GOT3 (cell line): ENCODE data around the gene ZNF652.
"Not testable (repeated sequence)": the region's sequence is repeated elsewhere in the genome, so short reads cannot be mapped to it uniquely, and the experiment has no call there.

ENCODE experiments used
- DNase-seq: peaks from one replicate; lab custom pipeline; 2025; ENCODE audit warnings: mixed read lengths; lab: John Stamatoyannopoulos, UW

Gene ZNF652

GRCh38 chr17:49315551-49316257, 46.3 kb downstream of the ZNF652 start:
- DNase-seq: peak; percentile 35

GRCh38 chr17:49312722-49313121, 49.3 kb downstream of the ZNF652 start:
- no peak for DNase-seq

DNA sequence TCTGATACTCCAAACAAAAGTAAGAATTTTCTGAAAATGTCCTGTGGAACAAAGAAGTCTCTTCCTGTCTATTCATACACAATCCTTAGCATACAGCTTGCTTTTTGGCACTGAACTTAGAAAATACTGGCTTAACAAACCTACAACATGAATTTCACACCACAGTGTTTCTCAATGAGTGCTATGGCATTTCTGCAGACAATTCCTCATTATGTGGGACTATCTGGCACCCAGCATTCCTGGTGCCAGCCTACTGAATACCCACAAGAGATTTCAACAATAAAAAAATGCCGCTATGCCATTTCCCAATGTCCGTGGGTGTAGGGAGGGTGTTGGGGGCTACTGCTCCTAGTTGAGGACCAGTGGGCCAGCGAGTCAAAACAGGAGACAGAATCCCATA, 62.1 kb downstream of the ZNF652 start:
- DNase-seq: no peak

DNA sequence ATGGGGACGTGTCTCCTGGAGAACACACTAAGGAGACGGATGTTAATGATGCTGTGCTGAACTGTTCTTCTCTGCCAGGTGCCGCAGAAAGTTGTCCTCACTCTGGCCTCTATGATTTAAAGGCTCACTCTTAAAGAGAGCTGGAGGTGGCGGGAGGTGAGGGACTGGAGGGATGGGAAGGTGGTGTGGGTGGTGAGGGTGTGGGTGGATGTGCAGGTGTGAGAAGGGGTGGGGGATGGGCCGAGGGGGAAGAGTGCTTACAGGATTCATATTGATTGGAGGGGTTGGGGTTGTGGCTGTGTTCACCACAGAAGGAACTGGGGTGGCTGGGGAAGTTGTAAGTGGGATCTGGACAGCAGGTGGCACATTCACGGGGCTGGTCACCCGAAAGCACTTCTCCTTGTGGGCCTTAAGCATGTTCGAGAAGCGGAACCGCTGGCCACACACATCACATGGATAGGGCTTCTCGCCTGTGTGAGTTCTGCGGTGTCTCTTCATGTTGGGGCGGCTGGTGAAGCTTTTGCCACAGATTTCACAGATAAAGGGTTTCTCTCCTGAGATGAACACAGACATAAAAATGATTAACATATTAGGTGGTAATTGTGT, 63.6 kb downstream of the ZNF652 start:
- no peak for DNase-seq

DNA sequence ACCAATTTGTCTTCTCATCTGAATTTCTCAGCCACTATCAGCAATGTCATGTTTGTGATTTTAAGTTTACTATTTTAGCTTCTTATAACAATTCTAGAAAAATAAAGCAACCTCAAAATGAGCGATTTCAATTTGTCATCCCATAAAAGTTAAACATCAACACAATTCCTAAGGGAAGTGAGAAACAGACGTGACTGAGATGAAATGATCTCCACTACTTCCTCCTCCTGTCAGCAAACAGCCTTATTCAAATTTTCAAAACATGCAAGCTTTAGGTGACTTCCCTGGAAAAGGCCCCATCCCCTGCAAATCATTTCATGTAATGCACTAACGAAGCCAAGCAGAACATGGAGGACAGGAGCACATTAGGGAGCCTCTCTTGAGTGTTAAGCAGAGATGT, 64.9 kb downstream of the ZNF652 start:
- no peak for DNase-seq

- no peak for DNase-seq
These were observed 67.9 kb downstream of the ZNF652 start for GRCh38 chr17:49294122-49294521.

GRCh38 chr17:49292901-49293300, 69.1 kb downstream of the ZNF652 start:
- no peak for DNase-seq

GRCh38 chr17:49291929-49292328, 70.1 kb downstream of the ZNF652 start:
- DNase-seq: no peak

DNA sequence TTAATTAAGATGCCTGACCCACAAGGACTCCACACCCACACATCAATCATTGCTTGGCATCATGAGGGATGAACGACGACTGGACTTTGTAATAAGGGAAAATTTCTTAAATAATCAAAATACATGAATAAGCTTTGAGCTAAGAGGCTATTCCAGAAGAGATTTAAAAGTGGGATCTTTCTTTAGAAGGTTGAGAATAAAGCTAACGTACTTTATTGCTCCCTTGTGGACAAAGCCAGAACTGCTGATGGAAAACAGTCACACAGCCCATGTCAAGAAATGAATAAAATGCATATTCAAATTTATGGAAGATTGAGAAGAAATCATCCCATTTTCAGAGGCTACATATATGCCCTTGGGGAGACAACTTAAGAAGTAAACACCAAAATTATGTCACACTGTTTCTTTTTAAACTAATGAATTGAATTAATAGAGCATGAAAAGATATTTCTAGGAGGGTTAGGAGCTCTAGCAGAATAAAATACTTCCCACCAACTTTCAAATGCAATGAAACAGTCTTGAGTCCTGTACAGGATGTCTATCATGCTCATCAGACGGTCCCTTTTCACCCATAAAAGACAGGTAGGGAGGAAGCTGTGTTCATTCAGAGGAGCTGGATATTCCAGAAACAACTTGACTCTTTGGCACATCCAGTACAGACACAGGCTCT, 71.2 kb downstream of the ZNF652 start:
- no peak for DNase-seq

GRCh38 chr17:49288388-49288787, 73.7 kb downstream of the ZNF652 start:
- DNase-seq: no peak

- DNase-seq: no peak
These were observed 74.6 kb downstream of the ZNF652 start for GRCh38 chr17:49287481-49287880.

DNA sequence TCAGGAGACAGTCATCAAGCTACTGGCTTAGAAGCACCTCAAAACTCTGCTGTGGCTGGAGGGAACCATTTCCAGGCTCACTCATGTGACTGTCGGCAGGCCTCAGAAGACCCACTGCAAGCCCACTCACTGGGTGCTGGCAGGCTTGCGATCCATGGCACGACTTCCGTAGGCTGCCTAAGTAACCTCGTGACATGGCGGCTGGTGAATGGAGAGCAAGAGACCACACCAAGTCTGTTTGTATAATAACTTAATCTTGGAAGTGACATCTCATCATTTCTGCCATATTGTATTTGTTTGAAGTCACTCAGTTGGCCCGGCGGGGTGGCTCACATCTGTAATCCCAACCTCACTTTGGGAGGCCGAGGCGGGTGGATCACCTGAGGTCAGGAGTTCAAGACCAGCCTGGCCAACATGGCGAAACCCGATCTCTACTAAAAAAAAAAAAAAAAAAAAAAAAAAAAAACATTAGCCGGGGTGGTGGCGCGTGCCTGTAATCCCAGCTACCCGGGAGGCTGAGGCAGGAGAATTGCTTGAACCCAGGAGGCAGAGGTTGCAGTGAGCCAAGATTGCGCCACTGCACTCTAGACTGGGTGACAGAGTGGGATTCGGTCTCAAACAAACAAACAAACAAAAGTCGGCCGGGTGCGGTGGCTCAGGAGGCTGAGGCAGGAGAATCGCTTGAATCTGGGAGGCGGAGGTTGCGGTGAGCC, 75.6 kb downstream of the ZNF652 start:
- not testable (repeated sequence) for DNase-seq

DNA sequence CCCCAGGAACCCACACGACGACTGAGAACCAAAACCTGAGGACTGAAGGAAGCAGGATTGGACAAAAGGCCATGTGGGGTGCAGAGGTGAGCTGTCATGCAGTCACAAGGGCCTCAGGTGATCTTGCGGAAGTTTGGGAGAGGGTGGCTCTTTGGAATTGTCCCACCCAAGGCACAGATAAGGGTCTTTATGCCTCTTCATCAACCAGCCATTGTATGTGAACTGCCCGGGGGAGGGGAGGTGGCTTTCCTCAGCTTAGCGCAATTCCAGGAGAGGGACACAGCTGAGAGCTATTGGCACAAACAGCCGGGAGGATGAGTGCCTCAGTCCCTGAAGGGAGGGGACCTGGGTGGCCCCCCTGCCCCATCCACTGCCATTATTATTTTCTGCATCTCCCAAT, 76.3 kb downstream of the ZNF652 start:
- no peak for DNase-seq

DNA sequence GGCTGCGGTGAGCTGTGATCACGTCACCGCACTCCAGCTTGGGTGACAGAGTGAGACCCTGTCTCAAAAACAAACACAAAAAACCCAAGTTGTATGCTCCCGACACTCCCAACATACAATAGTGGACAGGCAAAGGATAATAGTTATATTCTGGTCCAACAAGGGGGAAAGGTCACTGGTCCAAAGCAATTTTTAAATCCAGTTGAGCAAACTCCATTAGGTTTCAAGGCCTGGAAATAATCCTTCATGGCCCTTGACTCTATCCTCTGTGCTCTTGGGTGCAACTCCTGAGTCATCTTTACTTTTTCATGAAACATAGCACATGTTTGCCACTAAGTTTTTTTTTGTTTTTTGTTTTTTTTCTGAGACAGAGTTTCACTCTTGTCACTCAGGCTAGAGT, 81.1 kb downstream of the ZNF652 start:
- DNase-seq: no peak

- DNase-seq: no peak
These were observed 82.0 kb downstream of the ZNF652 start for GRCh38 chr17:49280061-49280460.

DNA sequence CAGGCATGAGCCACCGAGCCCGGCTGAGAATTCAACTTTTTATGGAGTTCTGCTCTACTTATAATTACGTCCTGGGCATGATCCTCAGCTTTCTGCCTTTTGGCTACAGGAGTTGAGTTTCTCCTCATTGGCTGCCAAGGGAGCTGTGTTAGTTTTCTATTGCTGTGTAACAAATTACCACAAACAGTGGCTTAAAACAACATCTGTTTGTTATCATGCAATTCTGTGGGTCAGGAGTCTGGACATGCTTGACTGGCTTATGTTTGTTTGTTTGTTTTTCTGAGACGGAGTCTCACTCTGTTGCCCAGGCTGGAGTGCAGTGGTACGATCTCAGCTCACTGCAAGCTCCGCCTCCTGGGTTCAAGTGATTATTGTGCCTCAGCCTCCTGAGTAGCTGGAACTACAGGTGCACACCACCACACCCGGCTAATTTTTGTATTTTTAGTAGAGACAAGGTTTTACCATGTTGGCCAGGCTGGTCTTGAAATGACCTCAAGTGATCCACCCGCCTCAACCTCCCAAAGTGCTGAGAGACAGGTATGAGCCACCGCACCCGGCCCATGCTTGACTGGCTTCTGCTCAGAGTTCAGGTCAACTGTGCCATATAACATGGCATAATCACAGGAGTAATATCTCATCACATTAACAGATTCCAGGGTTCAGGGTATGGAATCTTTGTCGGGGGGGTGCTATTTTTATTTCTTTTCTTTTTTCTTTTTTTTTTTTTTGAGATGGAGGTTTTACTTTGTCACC, 82.6 kb downstream of the ZNF652 start:
- not testable (repeated sequence) for DNase-seq

DNA sequence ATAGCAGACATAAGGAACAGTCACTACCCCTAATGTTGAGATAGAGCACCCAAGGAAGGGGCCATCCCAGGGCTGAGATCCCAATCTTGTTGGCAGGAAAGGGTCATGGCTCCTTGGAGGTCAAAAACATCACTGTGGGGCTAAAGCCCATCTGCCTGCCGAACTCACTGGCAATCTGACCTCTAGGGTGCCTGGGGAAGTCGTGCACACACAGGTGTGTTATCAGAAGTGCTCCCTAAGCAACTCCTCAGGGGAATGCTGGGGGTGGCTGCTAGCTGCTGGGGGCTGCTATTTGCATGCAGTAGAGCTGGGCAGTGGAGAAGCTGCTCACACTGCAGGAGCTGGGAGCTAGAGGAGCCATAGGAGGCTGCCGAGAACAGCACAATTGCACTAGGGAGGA, 84.0 kb downstream of the ZNF652 start:
- DNase-seq: no peak

DNA sequence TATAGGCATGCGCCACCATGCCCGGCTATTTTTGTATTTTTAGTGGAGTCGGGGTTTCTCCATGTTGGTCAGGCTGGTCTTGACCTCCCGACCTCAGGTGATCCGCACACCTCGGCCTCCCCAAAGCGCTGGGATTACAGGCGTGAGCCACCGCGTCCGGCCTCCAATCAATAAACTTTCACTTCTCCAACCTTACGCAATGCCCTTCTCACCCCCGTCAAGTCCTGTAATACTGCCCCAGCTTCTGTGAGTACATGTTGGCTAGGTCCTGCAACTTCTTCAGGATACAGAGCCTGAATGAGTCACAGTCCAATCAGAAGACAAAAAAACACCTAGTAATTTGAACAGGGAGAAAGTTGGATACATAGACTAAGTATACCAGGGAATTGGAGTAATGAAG, 84.4 kb downstream of the ZNF652 start:
- DNase-seq: no peak

DNA sequence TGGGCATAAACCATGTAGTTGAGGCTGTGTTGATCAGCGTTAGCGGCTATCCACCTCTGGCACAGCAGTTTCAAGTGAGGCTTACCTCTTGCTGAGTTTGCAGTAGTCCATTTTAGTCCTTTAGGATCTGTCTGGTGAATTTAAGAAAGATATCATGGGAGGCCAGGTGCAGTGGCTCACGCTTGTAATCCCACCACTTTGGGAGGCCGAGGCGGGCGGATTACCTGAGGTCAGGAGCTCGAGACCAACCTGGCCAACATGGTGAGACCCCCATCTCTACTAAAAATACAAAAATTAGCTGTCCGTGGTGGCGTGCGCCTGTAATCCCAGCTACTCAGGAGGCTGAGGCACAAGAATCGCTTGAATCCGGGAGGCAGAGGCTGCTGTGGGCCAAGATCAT, 86.1 kb downstream of the ZNF652 start:
- not testable (repeated sequence) for DNase-seq

DNA sequence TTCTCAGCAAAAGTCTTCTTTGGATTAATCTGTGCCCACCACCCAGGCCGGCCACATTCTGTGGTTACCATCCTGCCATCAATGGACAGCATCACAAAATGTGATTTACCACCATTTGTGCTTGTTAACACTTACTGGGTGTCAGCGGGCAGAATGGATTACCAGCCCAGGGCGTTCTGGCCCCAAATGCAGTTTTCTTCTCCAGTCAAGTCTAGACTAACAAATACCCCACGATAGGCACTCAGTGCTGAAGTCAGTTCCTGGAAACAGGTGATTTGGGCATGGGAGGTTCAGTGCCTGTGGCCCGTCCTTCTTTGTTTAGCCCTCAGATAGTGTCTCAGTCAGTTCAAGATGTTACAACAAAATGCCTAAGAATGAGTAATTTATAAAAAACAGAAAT, 92.7 kb downstream of the ZNF652 start:
- no peak for DNase-seq

- no peak for DNase-seq
These were observed 94.1 kb downstream of the ZNF652 start for GRCh38 chr17:49267912-49268311.

GRCh38 chr17:49266233-49266632, 95.8 kb downstream of the ZNF652 start:
- DNase-seq: no peak
